GM18505 (cell line): ENCODE measurements around the gene FBN1.

Experiments
- ATAC-seq: cut with Tn5 transposase; IDR thresholded peaks from one replicate; pipeline ENCODE4 v1.9.1; 2021; ENCODE audit not compliant: unreplicated experiment
- POLR2A ChIP-seq: IDR thresholded peaks from 4 replicates; pipeline ENCODE4 v1.6.1; 2011; ENCODE audit warnings: borderline replicate concordance; ENCODE audit not compliant: insufficient read depth, insufficient read length; ENCODE audit errors: extremely low read depth

Gene FBN1

GRCh38 chr15:48558226-48558625 is 87.3 kb downstream of the FBN1 start:
- ATAC-seq = no peak
- no peak for TF ChIP-seq POLR2A

- ATAC-seq = no peak
- TF ChIP-seq POLR2A = no peak
These were observed 88.2 kb downstream of the FBN1 start for GRCh38 chr15:48557335-48557734.

- ATAC-seq = no peak
These were observed 89.2 kb downstream of the FBN1 start for GRCh38 chr15:48556159-48556897.

GRCh38 chr15:48555241-48555881 is 90.1 kb downstream of the FBN1 start:
- no peak for ATAC-seq
- TF ChIP-seq POLR2A = no peak

More at GRCh38 chr15:48556159-48556897, 89.2 kb downstream of the FBN1 start:
- TF ChIP-seq POLR2A = no peak

GRCh38 chr15:48554112-48554511 is 91.4 kb downstream of the FBN1 start:
- TF ChIP-seq POLR2A = no peak
- ATAC-seq = no peak

- no peak for ATAC-seq
- no peak for TF ChIP-seq POLR2A
These were observed 92.0 kb downstream of the FBN1 start for GRCh38 chr15:48553559-48553958.

- ATAC-seq = no peak
- TF ChIP-seq POLR2A = no peak
These were observed 94.5 kb downstream of the FBN1 start for GRCh38 chr15:48550822-48551525.

- TF ChIP-seq POLR2A = no peak
- ATAC-seq = no peak
These were observed 97.1 kb downstream of the FBN1 start for GRCh38 chr15:48548455-48548854.

- ATAC-seq = no peak
- no peak for TF ChIP-seq POLR2A
These were observed 98.2 kb downstream of the FBN1 start for GRCh38 chr15:48547286-48547685.

- ATAC-seq = no peak
- TF ChIP-seq POLR2A = no peak
These were observed 99.2 kb downstream of the FBN1 start for GRCh38 chr15:48546296-48546695.

- no peak for TF ChIP-seq POLR2A
- ATAC-seq = no peak
These were observed 100.7 kb downstream of the FBN1 start for GRCh38 chr15:48544778-48545177.

- no peak for TF ChIP-seq POLR2A
- ATAC-seq = peak; percentile 59
These were observed 103.9 kb downstream of the FBN1 start for GRCh38 chr15:48541341-48542278.

- no peak for TF ChIP-seq POLR2A
- no peak for ATAC-seq
These were observed 104.8 kb downstream of the FBN1 start for GRCh38 chr15:48540756-48541155.
